Measurements from ENCODE around the gene IP6K2.

The IP6K2 gene

DNA sequence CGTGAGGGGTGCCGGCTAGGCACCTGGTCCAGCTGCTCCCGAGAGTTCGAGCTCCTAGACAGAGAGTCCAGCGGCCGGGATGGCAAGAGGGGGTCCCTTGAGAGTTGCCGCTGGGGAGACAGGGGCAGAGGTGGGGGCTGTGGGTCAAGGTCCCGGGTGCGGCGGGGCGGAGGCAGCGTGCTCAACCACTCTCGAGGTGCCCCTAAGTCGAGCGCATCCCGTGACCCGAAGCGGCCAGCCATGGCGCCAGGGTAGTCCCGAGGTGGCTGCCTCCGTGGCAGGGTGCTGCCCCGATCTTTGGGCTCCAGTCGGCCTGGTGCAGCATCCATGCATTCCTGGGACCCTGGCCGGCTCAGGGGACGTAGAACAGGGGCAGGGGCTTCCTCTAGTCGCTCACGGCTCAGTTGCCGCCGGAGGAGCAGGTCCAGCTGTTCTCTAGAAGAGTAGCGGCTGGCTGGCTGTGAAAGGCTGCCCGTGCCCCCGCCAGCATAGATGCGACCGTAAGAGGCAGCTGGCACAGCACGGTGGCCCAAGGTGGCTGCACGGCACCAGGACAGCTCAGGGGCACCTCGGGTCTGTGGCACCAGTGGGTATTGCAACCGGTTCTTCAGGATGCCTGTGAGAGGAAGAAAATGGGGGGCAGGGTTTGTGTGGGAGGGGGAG is 76.9 kb downstream of the IP6K2 start:
- FAIRE-seq: no peak
- DNase-seq (ENCODE audit: low spot score): no peak

Measured in urothelium cell line (cell line).